Astrocyte (in vitro differentiated cells and primary cell): ENCODE data around the gene NCOA3.

Experiments
- EZH2 ChIP-seq: IDR thresholded peaks from 2 replicates; pipeline ENCODE4 v1.6.1; 2012; ENCODE audit warnings: mild to moderate bottlenecking, low read length, inconsistent platforms; ENCODE audit not compliant: insufficient read depth
- TF ChIP-seq, protein P1 (sequence below): IDR thresholded peaks from 2 replicates; pipeline ENCODE4 v1.5.1; 2011; ENCODE audit warnings: low read depth, mild to moderate bottlenecking, inconsistent platforms, low read length, moderate library complexity; ENCODE audit not compliant: insufficient read depth

DNA sequence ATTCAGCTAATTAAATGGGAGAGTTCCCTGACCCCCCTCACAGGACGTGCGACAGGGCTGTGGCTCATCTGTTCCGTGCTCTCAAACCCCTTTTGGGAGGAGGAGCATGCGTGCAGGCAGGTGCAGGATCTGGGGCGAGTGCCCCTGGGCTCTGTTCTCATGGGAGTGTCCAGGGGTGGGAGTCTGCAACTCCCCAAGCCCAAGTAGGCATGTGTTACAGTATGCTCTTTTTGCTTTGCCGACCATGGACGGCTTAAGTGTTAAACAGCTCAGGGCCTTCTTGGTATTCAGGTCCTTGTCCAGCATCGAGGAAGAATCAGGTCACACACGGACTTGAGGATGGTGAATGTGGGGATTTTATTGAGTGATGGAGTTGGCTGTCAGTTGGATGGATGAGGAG is 101.6 kb downstream of the NCOA3 start:
- TF ChIP-seq EZH2, result no peak
- TF ChIP-seq, protein P1, sequence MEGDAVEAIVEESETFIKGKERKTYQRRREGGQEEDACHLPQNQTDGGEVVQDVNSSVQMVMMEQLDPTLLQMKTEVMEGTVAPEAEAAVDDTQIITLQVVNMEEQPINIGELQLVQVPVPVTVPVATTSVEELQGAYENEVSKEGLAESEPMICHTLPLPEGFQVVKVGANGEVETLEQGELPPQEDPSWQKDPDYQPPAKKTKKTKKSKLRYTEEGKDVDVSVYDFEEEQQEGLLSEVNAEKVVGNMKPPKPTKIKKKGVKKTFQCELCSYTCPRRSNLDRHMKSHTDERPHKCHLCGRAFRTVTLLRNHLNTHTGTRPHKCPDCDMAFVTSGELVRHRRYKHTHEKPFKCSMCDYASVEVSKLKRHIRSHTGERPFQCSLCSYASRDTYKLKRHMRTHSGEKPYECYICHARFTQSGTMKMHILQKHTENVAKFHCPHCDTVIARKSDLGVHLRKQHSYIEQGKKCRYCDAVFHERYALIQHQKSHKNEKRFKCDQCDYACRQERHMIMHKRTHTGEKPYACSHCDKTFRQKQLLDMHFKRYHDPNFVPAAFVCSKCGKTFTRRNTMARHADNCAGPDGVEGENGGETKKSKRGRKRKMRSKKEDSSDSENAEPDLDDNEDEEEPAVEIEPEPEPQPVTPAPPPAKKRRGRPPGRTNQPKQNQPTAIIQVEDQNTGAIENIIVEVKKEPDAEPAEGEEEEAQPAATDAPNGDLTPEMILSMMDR, result no peak
